Measurements from ENCODE around the gene CYB561D1.

The CYB561D1 gene

GRCh38 chr1:109500941-109501381 is 7.1 kb downstream of the CYB561D1 start:
- no peak for DNase-seq (ENCODE audit: low read depth)

GRCh38 chr1:109501644-109502363 is 7.9 kb downstream of the CYB561D1 start:
- DNase-seq (ENCODE audit: low read depth), result no peak

- DNase-seq (ENCODE audit: low read depth), result peak; percentile 64
These were observed 8.5 kb downstream of the CYB561D1 start for GRCh38 chr1:109502364-109502851.

- no peak for DNase-seq (ENCODE audit: low read depth)
These were observed 10.0 kb downstream of the CYB561D1 start for GRCh38 chr1:109503935-109504334.

- DNase-seq (ENCODE audit: low read depth), result no peak
These were observed 11.1 kb downstream of the CYB561D1 start for GRCh38 chr1:109504974-109505373.

GRCh38 chr1:109508001-109508872 is 14.3 kb downstream of the CYB561D1 start:
- no peak for DNase-seq (ENCODE audit: low read depth)

GRCh38 chr1:109508873-109509175 is 14.9 kb downstream of the CYB561D1 start:
- no peak for DNase-seq (ENCODE audit: low read depth)

- DNase-seq (ENCODE audit: low read depth), result peak; percentile 48
These were observed 15.6 kb downstream of the CYB561D1 start, which contains the start of gene AMIGO1 for GRCh38 chr1:109509176-109510134. Gene AMIGO1, minus strand, starts transcription at chr1:109509727. Its CDS starts 815 bp downstream, at chr1:109508912.

GRCh38 chr1:109513110-109513710 is 19.3 kb downstream of the CYB561D1 start:
- DNase-seq (ENCODE audit: low read depth), result no peak

- DNase-seq (ENCODE audit: low read depth), result no peak
These were observed 21.0 kb downstream of the CYB561D1 start for GRCh38 chr1:109514846-109515245.

- no peak for DNase-seq (ENCODE audit: low read depth)
These were observed 23.0 kb downstream of the CYB561D1 start for GRCh38 chr1:109516872-109517271.

GRCh38 chr1:109517337-109517736 is 23.4 kb downstream of the CYB561D1 start:
- DNase-seq (ENCODE audit: low read depth), result no peak

GRCh38 chr1:109521002-109521951 is 27.4 kb downstream of the CYB561D1 start:
- DNase-seq (ENCODE audit: low read depth), result no peak

- DNase-seq (ENCODE audit: low read depth), result no peak
These were observed 28.1 kb downstream of the CYB561D1 start for GRCh38 chr1:109522026-109522425.

- no peak for DNase-seq (ENCODE audit: low read depth)
These were observed 29.8 kb downstream of the CYB561D1 start for GRCh38 chr1:109523706-109524105.

- DNase-seq (ENCODE audit: low read depth), result no peak
These were observed 33.4 kb downstream of the CYB561D1 start for GRCh38 chr1:109527098-109527811.

GRCh38 chr1:109527846-109528695 is 34.2 kb downstream of the CYB561D1 start:
- DNase-seq (ENCODE audit: low read depth), result no peak

- no peak for DNase-seq (ENCODE audit: low read depth)
These were observed 34.8 kb downstream of the CYB561D1 start for GRCh38 chr1:109528712-109529111.

All from T follicular helper cell (primary cell).